Keratinocyte (primary cell): ENCODE data around the gene SAMD14. TPM values are rescaled to one million over a fixed set of nuclear protein-coding genes. Genes with fewer than 3 reads are reported as not detected.
A peak's percentile ranks its signal among the peaks of the same experiment; 100 is the strongest.

Experiments used
- DNase-seq: peaks from one replicate; pipeline ENCODE4 v3.0.0-alpha.2; 2011; ENCODE audit warnings: low read depth, missing footprints, low spot score
- FAIRE-seq: peaks from 2 replicates; lab custom pipeline; 2011; peaks lifted over from hg19 to GRCh38; lab: Jason Lieb, UNC
- H2AFZ ChIP-seq: 2 replicates; pipeline ENCODE4 v1.6.0; 2012; ENCODE audit warnings: low read length, control low read depth, inconsistent platforms; ENCODE audit not compliant: control insufficient read depth
- H3K27ac ChIP-seq: 2 replicates; pipeline ENCODE4 v1.5.1; 2011; ENCODE audit warnings: low read length; ENCODE audit not compliant: control insufficient read depth, insufficient read depth
- H3K27me3 ChIP-seq: 3 replicates; pipeline ENCODE4 v1.6.0; 2011; ENCODE audit warnings: low read length; ENCODE audit not compliant: control insufficient read depth, insufficient read depth; ENCODE audit errors: extremely low read depth
- H3K36me3 ChIP-seq, 2 experiments: 2 replicates in 1 of 2; 3 replicates in 1 of 2; pipeline ENCODE4 v1.5.1; 2011; ENCODE audit warnings: low read length in 2 of 2, mild to moderate bottlenecking in 1 of 2; ENCODE audit not compliant: control insufficient read depth in 2 of 2, insufficient read depth in 2 of 2; ENCODE audit errors: extremely low read depth in 1 of 2
- H3K4me1 ChIP-seq: 3 replicates; pipeline ENCODE4 v1.5.1; 2011; ENCODE audit warnings: low read length; ENCODE audit not compliant: control insufficient read depth, insufficient read depth; ENCODE audit errors: extremely low read depth
- H3K4me2 ChIP-seq: 3 replicates; pipeline ENCODE4 v1.6.0; 2011; ENCODE audit warnings: low read depth, low read length; ENCODE audit not compliant: control insufficient read depth, insufficient read depth; ENCODE audit errors: extremely low read depth
- H3K4me3 ChIP-seq, 3 experiments: fragments of 200-600 bp in 1 of 3; sonication (generic) in 1 of 3; 2 replicates in 2 of 3; 3 replicates in 1 of 3; pipeline ENCODE4 v1.5.1; 2011 to 2016; ENCODE audit warnings: low read length in 3 of 3, mild to moderate bottlenecking in 3 of 3, control low read depth in 2 of 3, inconsistent platforms in 1 of 3, low read depth in 1 of 3, mixed read lengths in 1 of 3, mixed run types in 1 of 3, moderate library complexity in 1 of 3; ENCODE audit not compliant: control insufficient read depth in 2 of 3, insufficient read depth in 2 of 3; ENCODE audit errors: extremely low read depth in 1 of 3
- H3K79me2 ChIP-seq: 2 replicates; pipeline ENCODE4 v1.6.0; 2012; ENCODE audit warnings: low read length; ENCODE audit not compliant: control insufficient read depth, insufficient read depth
- H3K9ac ChIP-seq: 3 replicates; pipeline ENCODE4 v1.6.0; 2011; ENCODE audit warnings: low read length; ENCODE audit not compliant: control insufficient read depth, insufficient read depth; ENCODE audit errors: extremely low read depth
- H3K9me1 ChIP-seq: 3 replicates; pipeline ENCODE4 v1.6.0; 2011; ENCODE audit warnings: low read length; ENCODE audit not compliant: control insufficient read depth, insufficient read depth; ENCODE audit errors: extremely low read depth
- H3K9me3 ChIP-seq: 2 replicates; pipeline ENCODE4 v1.5.1; 2012; ENCODE audit warnings: low read depth, low read length; ENCODE audit not compliant: control insufficient read depth
- H4K20me1 ChIP-seq: 3 replicates; pipeline ENCODE4 v1.6.0; 2011; ENCODE audit warnings: low read length; ENCODE audit not compliant: control insufficient read depth, insufficient read depth; ENCODE audit errors: extremely low read depth
- EZH2 ChIP-seq: IDR thresholded peaks from one replicate; pipeline ENCODE4 v1.6.1; 2012; ENCODE audit warnings: inconsistent platforms, mild to moderate bottlenecking, low read length, moderate library complexity
- dilution Hi-C: fragments of 300-500 bp; cut with MboI; formaldehyde crosslinking; loops from one replicate; pipeline ENCODE4 v1.7.0; 2020; ENCODE audit warnings: low sequenced_read_pairs; ENCODE audit not compliant: extremely low pct_ligation_motif_present
- polyA plus RNA-seq, 5 experiments: library from polyadenylated mRNA; depleted of rRNA in 3 of 5; stranded (reverse) in 3 of 5; stranded (forward) in 1 of 5; unstranded in 1 of 5; fragments of >200 nt; gene quantifications; 1 replicate in 1 of 5; 2 replicates in 3 of 5; 3 replicates in 1 of 5; pipeline versions ENCODE4 v1.2.1 to v1.2.3, GENCODE V29; 2011 to 2012; ENCODE audit warnings: missing spikeins in 2 of 5, low read depth in 1 of 5, low replicate concordance in 1 of 5
- TF ChIP-seq, protein P1 (sequence below), 3 experiments: IDR thresholded peaks in 1 of 3; conservative IDR thresholded peaks in 1 of 3; optimal IDR thresholded peaks in 1 of 3; 2 replicates in 2 of 3; 3 replicates in 1 of 3; pipeline versions ENCODE3 to v1.5.1; 2011; ENCODE audit warnings: low read length in 3 of 3, mild to moderate bottlenecking in 3 of 3, moderate library complexity in 2 of 3, control low read depth in 1 of 3, inconsistent platforms in 1 of 3; ENCODE audit not compliant: insufficient read depth in 2 of 3; ENCODE audit errors: extremely low read depth in 1 of 3

SAMD14 gene
- polyA plus RNA-seq, 1 donor (not counting 4 experiments of a cell fraction or from before 2014, with no cell fraction given): not detected

DNA sequence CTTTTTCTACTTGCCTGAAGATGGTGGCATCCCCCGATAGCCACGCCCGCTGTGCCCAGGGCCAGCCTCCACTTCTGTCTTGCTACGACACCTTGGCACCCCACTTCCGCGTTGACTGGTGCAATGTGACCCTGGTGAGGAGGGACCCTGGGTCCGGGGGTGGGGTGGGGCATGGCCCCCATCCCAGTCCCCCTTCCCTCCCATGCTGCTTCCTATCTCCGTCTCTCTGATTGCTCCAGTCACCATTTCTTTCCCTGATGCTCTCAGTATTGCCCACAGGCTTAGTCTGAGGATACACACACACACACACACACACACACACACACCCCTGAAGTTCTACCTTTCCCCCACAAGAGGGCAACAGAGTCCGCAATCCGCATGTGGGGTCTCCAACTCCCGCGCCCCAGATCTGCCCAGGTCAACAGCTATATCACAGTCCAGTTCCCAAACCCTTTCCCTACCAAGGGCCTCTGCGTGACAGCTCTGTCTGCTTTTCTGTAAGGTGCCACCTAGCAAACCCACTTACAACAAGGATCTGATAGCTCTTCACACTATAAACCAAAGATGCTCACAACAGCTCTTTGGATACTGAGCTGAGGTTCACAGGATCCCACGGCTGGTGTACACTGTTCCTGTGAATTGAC, 39.3 kb upstream of the SAMD14 start:
- TF ChIP-seq, protein P1, sequence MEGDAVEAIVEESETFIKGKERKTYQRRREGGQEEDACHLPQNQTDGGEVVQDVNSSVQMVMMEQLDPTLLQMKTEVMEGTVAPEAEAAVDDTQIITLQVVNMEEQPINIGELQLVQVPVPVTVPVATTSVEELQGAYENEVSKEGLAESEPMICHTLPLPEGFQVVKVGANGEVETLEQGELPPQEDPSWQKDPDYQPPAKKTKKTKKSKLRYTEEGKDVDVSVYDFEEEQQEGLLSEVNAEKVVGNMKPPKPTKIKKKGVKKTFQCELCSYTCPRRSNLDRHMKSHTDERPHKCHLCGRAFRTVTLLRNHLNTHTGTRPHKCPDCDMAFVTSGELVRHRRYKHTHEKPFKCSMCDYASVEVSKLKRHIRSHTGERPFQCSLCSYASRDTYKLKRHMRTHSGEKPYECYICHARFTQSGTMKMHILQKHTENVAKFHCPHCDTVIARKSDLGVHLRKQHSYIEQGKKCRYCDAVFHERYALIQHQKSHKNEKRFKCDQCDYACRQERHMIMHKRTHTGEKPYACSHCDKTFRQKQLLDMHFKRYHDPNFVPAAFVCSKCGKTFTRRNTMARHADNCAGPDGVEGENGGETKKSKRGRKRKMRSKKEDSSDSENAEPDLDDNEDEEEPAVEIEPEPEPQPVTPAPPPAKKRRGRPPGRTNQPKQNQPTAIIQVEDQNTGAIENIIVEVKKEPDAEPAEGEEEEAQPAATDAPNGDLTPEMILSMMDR (optimal IDR thresholded peaks at IDR 0.05 in 1 of 3, IDR thresholded peaks at IDR 0.05 in 1 of 3, conservative IDR thresholded peaks at IDR 0.05 in 1 of 3; ENCODE audit: extremely low read depth in 1 of 3, insufficient read depth in 2 of 3, low read length in 3 of 3): peak; percentile 91 to 98 (median 93)
- no peak for TF ChIP-seq EZH2
- Histone ChIP-seq H3K36me3 (no peaks in the 10 kb centered on the region), H4K20me1 (no peaks in the 10 kb centered on the region), H3K9ac (no peak overlapping the region), H3K4me3 (no peak overlapping the region), H2AFZ (no peak overlapping the region), H3K27ac (no peak overlapping the region), H3K9me1 (no peaks in the 10 kb centered on the region), H3K27me3 (peaks cover 3% of the 10 kb centered on the region), H3K9me3 (no peaks in the 10 kb centered on the region), H3K4me2 (no peak overlapping the region), H3K79me2 (no peaks in the 10 kb centered on the region), H3K4me1 (no peaks in the 10 kb centered on the region)
- dilution Hi-C loops: no loop called here
- DNase-seq (no peak), FAIRE-seq (peak; percentile 77)

DNA sequence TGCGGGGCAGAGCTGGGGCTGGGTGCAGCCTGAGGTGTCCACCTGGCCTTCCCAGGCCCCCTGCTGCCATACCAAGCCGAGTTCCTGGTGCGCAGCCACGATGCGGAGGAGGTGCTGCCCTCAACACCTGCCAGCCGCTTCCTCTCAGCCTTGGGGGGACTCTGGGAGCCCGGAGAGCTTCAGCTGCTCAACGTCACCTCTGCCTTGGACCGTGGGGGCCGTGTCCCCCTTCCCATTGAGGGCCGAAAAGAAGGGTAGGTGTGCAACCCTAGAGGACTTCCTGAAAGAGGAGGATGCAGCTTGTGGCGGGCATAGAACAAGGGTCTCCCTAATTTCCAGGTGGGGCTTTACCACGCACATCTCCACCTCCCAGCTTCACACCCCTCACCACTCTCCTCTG, 38.4 kb upstream of the SAMD14 start:
- Histone ChIP-seq H2AFZ (no peak overlapping the region), H3K79me2 (no peaks in the 10 kb centered on the region), H4K20me1 (no peaks in the 10 kb centered on the region), H3K27me3 (peaks cover 3% of the 10 kb centered on the region), H3K4me1 (no peaks in the 10 kb centered on the region), H3K9me1 (no peaks in the 10 kb centered on the region), H3K9me3 (no peaks in the 10 kb centered on the region), H3K27ac (no peak overlapping the region), H3K36me3 (no peaks in the 10 kb centered on the region), H3K9ac (no peak overlapping the region), H3K4me3 (no peak overlapping the region), H3K4me2 (no peak overlapping the region)
- FAIRE-seq (no peak), DNase-seq (no peak)
- TF ChIP-seq EZH2: no peak
- TF ChIP-seq, protein P1 (optimal IDR thresholded peaks at IDR 0.05 in 1 of 3, IDR thresholded peaks at IDR 0.05 in 1 of 3, conservative IDR thresholded peaks at IDR 0.05 in 1 of 3; ENCODE audit: extremely low read depth in 1 of 3, insufficient read depth in 2 of 3, low read length in 3 of 3): no peak
- dilution Hi-C loops: no loop called here
